ENCODE measurements around the gene ITPR3. TPM values are rescaled to one million over a fixed set of nuclear protein-coding genes. Genes with fewer than 3 reads are reported as not detected.

ITPR3 gene
- total and polyA plus RNA-seq, 2 donors (not counting 3 experiments of a cell fraction or from before 2014, with no cell fraction given), result 28.8 to 52.2 TPM

DNA sequence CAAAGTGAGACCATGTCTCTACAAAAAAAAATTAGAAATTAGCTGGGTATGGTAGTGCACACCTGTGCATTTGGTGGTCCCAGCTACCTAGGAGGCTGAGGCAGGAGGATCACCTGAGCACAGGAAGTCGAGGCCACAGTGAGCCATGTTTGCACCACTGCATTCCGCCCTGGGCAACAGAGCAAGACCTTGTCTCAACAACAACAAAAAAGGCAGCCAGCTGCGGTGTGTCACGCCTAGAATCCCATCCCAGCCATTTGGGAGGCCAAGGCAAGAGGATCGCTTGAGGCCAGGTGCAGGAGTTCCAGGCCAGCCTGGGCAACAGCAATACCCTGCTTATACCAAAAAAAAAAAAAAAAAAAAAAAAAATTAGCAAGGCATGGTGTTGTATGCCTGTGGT is 39.9 kb upstream of the ITPR3 start:
- Histone ChIP-seq H2AFZ (ENCODE audit: low read depth, low read length) (no peak overlapping the region), H3K4me2 (ENCODE audit: insufficient read depth, low read length) (no peak overlapping the region), H3K79me2 (ENCODE audit: control insufficient read depth, insufficient read depth, low read length) (peaks cover 31% of the 10 kb centered on the region), H3K9me1 (replicated peaks; ENCODE audit: control insufficient read depth, extremely low read depth, insufficient read depth, low read length) (no peaks in the 10 kb centered on the region), H3K27me3 (ENCODE audit: control insufficient read depth in 2 of 2, insufficient read depth in 2 of 2, low read length in 2 of 2) (no peaks in the 10 kb centered on the region), H3K27ac (ENCODE audit: insufficient read depth, low read depth, low read length) (no peak overlapping the region), H3K9ac (replicated peaks; ENCODE audit: extremely low read depth, insufficient read depth, low read length) (no peak overlapping the region), H3K4me1 (ENCODE audit: control insufficient read depth, extremely low read depth, insufficient read depth, low read length) (peaks cover 19% of the 10 kb centered on the region), H3K9me3 (replicated peaks; ENCODE audit: control insufficient read depth, insufficient read depth, low read length) (no peaks in the 10 kb centered on the region), H3K4me3 (replicated peaks in 1 of 3; ENCODE audit: insufficient read depth in 1 of 3, low read depth in 1 of 3, low read length in 3 of 3) (no peak overlapping the region), H3K36me3 (ENCODE audit: control insufficient read depth in 2 of 2, extremely low read depth in 1 of 2, insufficient read depth in 2 of 2, low read length in 2 of 2) (peaks cover 0 to 6% of the 10 kb centered on the region in 2 experiments), H4K20me1 (replicated peaks; ENCODE audit: control insufficient read depth, extremely low read depth, insufficient read depth, low read length) (no peaks in the 10 kb centered on the region)
- no TSS peak for BruUV-seq (replicated peaks)
- CTCF ChIA-PET, result interaction anchor here (0.7 to 1.1 kb wide), 2 partner anchors 10 to 119 kb away, joined by 3 read pairs; no protein-coding TSS in a partner anchor
- intact Hi-C loops (cut with micrococcal nuclease) (loop anchor here (2.0 kb wide), 1 partner anchor 154 kb away; no protein-coding TSS in a partner anchor), dilution Hi-C loops (cut with MboI; ENCODE audit: extremely low pct_ligation_motif_present, low sequenced_read_pairs) (no loop called here)
- POLR2A ChIA-PET, result no interaction called here
- TF ChIP-seq POLR2AphosphoS5 (IDR thresholded peaks at IDR 0.05; ENCODE audit: insufficient read depth, low read depth, low read length) (no peak), JUN (IDR thresholded peaks at IDR 0.05; ENCODE audit: borderline replicate concordance, insufficient read depth, insufficient read length, low read depth) (no peak), EZH2 (IDR thresholded peaks at IDR 0.05; ENCODE audit: borderline replicate concordance, low read depth, low read length, severe bottlenecking) (no peak), GATA2 (IDR thresholded peaks at IDR 0.05; ENCODE audit: insufficient read depth, insufficient read length, low read depth, low read length) (no peak), MYC (IDR thresholded peaks at IDR 0.05; ENCODE audit: low read depth, low read length) (no peak), FOS (IDR thresholded peaks at IDR 0.05; ENCODE audit: borderline replicate concordance, insufficient read depth, low read length) (no peak)
- TF ChIP-seq, protein P1, sequence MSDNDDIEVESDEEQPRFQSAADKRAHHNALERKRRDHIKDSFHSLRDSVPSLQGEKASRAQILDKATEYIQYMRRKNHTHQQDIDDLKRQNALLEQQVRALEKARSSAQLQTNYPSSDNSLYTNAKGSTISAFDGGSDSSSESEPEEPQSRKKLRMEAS (IDR thresholded peaks at IDR 0.05; ENCODE audit: insufficient read depth, insufficient read length), result no peak
- TF ChIP-seq, protein P2, sequence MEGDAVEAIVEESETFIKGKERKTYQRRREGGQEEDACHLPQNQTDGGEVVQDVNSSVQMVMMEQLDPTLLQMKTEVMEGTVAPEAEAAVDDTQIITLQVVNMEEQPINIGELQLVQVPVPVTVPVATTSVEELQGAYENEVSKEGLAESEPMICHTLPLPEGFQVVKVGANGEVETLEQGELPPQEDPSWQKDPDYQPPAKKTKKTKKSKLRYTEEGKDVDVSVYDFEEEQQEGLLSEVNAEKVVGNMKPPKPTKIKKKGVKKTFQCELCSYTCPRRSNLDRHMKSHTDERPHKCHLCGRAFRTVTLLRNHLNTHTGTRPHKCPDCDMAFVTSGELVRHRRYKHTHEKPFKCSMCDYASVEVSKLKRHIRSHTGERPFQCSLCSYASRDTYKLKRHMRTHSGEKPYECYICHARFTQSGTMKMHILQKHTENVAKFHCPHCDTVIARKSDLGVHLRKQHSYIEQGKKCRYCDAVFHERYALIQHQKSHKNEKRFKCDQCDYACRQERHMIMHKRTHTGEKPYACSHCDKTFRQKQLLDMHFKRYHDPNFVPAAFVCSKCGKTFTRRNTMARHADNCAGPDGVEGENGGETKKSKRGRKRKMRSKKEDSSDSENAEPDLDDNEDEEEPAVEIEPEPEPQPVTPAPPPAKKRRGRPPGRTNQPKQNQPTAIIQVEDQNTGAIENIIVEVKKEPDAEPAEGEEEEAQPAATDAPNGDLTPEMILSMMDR (IDR thresholded peaks at IDR 0.05; ENCODE audit: extremely low read depth in 1 of 2, insufficient read depth in 1 of 2, low read depth in 1 of 2, low read length in 2 of 2), result no peak
- DNase-seq (ENCODE audit: low read depth, low spot score) (no peak), FAIRE-seq (no peak)

Data from endothelial cell of umbilical vein (primary cell).